Osteocyte (in vitro differentiated cells): Measurements from ENCODE around the gene HOXA13. TPM values are rescaled to one million over a fixed set of nuclear protein-coding genes. Genes with fewer than 3 reads are reported as not detected.

Experiments
- DNase-seq: peaks from one replicate; pipeline ENCODE4 v3.0.0; 2021; ENCODE audit warnings: mixed read lengths; ENCODE audit not compliant: unreplicated experiment; ENCODE audit errors: extremely low spot score
- H3K27ac Mint-ChIP-seq: one replicate; pipeline ENCODE4 v1.8.0; 2021; ENCODE audit warnings: mild to moderate bottlenecking, mixed read lengths; ENCODE audit not compliant: unreplicated experiment
- H3K27me3 Mint-ChIP-seq: one replicate; pipeline ENCODE4 v1.8.0; 2021; ENCODE audit warnings: mixed read lengths; ENCODE audit not compliant: unreplicated experiment
- H3K36me3 Mint-ChIP-seq: one replicate; pipeline ENCODE4 v1.8.0; 2021; ENCODE audit warnings: mixed read lengths; ENCODE audit not compliant: unreplicated experiment
- H3K4me1 Mint-ChIP-seq: one replicate; pipeline ENCODE4 v1.8.0; 2021; ENCODE audit warnings: mixed read lengths; ENCODE audit not compliant: unreplicated experiment
- H3K4me3 Mint-ChIP-seq: one replicate; pipeline ENCODE4 v1.8.0; 2021; ENCODE audit warnings: mild to moderate bottlenecking, moderate library complexity, mixed read lengths; ENCODE audit not compliant: unreplicated experiment
- H3K9me3 Mint-ChIP-seq: one replicate; pipeline ENCODE4 v1.8.0; 2021; ENCODE audit warnings: mixed read lengths; ENCODE audit not compliant: unreplicated experiment
- CTCF ChIP-seq: fragments of 200-600 bp; sonication (generic); IDR thresholded peaks from 2 replicates; pipeline ENCODE4 v1.5.0; 2021; ENCODE audit warnings: antibody characterized with exemption, mild to moderate bottlenecking, moderate library complexity
- total RNA-seq: library from RNA; stranded (reverse); gene quantifications from 2 replicates; pipeline ENCODE4 v1.2.1, GENCODE V29; 2021

The HOXA13 gene
- total RNA-seq, 1 donor from 2014 or later: not detected

DNA sequence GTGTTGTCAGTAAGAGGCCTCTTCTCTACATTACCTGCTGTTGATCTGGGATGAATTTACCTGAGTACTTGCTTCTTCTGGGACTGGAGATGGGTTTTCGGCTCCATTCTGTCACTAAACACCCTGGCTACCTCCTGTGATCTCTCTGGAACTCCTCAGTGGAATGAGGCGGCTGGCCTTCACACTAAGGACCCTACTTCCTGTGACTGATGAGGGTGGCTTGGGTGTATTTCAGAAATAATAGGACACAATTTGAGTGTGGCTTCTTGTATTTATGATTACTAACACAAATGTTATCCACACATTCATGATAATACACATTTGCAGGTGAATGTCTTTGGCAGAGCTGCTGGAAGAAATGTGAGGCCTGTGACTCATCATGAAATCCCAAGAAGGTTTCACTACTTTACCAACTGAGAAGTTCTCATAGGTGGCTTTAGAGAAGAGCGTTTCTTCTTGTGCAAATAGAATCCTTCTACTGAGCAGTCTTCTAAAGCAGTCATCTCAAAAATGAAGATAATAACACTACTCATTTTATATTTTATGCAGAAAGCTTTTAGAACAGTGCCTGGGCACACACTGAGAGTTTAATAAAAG lies 21.4 kb upstream of the HOXA13 start:
- Mint-ChIP-seq H3K4me3 (no peak overlapping the region), H3K4me1 (peaks cover 2% of the 10 kb centered on the region), H3K36me3 (no peaks in the 10 kb centered on the region), H3K27me3 (peaks cover 69% of the 10 kb centered on the region), H3K9me3 (no peaks in the 10 kb centered on the region), H3K27ac (no peak overlapping the region)
- no peak for TF ChIP-seq CTCF
- no peak for DNase-seq

DNA sequence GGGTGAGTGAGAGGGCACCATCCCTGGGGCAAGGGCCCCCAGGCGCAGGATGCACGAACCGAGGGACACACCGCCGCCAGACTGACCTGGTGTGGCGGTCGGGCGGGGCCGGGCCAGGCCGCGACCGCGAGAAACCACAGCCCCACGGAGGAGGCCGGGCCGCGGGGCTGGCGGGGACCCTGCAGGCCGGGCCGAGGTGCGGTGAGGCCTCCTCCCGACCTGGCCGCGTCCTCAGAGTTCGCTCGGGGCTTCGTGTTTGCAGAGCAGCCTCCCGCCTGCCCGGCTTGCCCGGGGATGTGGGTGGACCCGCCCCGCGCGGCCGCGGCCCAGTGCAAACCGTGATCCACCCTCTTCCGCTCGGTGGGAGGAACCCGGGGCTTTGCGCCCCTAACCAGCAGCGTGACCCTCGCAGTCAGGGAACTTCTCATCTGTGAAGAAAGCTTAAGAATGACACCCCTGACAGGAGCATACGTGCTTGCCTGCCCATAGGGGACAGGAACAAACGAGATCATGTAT lies 20.6 kb upstream of the HOXA13 start:
- peaks cover 71% of the 10 kb centered on the region for H3K27me3 Mint-ChIP-seq
- no peak for TF ChIP-seq CTCF
- H3K4me3 Mint-ChIP-seq: no peak overlapping the region
- H3K9me3 Mint-ChIP-seq: no peaks in the 10 kb centered on the region
- peaks cover 2% of the 10 kb centered on the region for H3K4me1 Mint-ChIP-seq
- H3K27ac Mint-ChIP-seq: no peak overlapping the region
- no peaks in the 10 kb centered on the region for H3K36me3 Mint-ChIP-seq
- DNase-seq: no peak

DNA sequence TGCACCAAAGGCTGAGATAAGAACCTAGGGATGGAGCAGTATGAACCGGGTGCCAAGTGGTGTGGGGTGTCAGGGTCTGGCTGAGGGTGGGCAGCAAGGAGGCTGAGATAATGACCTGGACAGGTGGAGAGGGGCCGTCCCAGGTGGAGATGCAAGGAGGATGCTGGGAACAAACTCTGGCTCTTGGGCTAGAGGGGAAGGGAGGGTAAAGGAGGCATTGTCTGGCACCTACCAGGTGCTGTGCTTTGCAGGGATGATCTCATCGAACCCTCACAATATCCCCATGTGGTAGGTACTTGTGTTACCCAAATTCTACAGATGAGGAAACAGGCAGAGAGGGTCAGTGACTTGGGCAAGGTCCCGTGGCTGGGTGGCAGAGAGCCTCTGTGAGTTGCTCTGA lies 19.9 kb upstream of the HOXA13 start:
- Mint-ChIP-seq H3K4me1 (no peaks in the 10 kb centered on the region), H3K27ac (no peak overlapping the region), H3K27me3 (peaks cover 70% of the 10 kb centered on the region), H3K9me3 (no peaks in the 10 kb centered on the region), H3K36me3 (no peaks in the 10 kb centered on the region), H3K4me3 (no peak overlapping the region)
- no peak for TF ChIP-seq CTCF
- no peak for DNase-seq

DNA sequence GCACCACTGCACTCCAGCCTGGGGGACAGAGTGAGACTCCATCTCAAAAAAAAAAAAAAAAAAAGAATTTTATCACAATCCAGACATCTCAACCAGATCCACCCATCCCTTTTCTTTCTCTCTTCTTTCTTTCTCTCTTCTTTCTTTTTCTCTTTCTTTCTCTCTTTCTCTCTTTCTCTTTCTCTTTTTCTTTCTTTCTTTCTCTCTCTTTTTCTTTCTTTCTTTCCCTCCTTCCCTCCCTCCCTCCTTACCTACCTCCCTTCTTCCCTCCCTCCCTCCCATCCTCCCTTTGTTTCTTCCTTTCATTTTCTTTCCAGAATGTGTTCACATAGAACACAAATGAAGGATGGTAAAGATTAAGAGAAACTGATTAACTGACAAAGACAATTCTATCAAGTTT lies 18.1 kb upstream of the HOXA13 start:
- no peak for DNase-seq
- H3K27me3 Mint-ChIP-seq: peaks cover 68% of the 10 kb centered on the region
- no peak overlapping the region for H3K4me3 Mint-ChIP-seq
- no peak overlapping the region for H3K27ac Mint-ChIP-seq
- no peaks in the 10 kb centered on the region for H3K36me3 Mint-ChIP-seq
- H3K4me1 Mint-ChIP-seq: peaks cover 2% of the 10 kb centered on the region
- no peaks in the 10 kb centered on the region for H3K9me3 Mint-ChIP-seq
- TF ChIP-seq CTCF: no peak

DNA sequence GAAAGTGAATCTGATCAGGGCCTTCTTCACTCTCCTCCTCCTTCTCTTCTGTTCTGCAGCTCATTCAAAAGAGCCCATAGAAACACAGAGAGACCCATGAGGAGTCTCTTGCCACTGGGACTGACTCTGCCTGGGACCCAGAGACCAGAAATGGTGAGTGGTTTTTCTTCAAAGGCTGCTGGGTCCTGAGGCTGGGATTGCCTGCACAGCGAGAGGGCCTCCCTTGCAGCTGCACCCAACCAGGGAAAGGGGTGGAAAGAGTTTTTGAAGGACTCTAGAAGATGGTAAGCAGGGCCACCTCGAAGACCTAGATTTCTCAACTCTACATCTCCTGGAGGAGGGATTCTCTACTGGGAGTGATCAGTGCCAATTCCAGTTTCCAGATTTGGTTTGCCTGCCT lies 15.5 kb upstream of the HOXA13 start:
- no peaks in the 10 kb centered on the region for H3K36me3 Mint-ChIP-seq
- no peak overlapping the region for H3K4me3 Mint-ChIP-seq
- no peak for DNase-seq
- no peaks in the 10 kb centered on the region for H3K9me3 Mint-ChIP-seq
- peaks cover 2% of the 10 kb centered on the region for H3K4me1 Mint-ChIP-seq
- TF ChIP-seq CTCF: no peak
- H3K27me3 Mint-ChIP-seq: peaks cover 74% of the 10 kb centered on the region
- no peak overlapping the region for H3K27ac Mint-ChIP-seq
